Measurements from ENCODE around the gene UCP1.

Gene UCP1

DNA sequence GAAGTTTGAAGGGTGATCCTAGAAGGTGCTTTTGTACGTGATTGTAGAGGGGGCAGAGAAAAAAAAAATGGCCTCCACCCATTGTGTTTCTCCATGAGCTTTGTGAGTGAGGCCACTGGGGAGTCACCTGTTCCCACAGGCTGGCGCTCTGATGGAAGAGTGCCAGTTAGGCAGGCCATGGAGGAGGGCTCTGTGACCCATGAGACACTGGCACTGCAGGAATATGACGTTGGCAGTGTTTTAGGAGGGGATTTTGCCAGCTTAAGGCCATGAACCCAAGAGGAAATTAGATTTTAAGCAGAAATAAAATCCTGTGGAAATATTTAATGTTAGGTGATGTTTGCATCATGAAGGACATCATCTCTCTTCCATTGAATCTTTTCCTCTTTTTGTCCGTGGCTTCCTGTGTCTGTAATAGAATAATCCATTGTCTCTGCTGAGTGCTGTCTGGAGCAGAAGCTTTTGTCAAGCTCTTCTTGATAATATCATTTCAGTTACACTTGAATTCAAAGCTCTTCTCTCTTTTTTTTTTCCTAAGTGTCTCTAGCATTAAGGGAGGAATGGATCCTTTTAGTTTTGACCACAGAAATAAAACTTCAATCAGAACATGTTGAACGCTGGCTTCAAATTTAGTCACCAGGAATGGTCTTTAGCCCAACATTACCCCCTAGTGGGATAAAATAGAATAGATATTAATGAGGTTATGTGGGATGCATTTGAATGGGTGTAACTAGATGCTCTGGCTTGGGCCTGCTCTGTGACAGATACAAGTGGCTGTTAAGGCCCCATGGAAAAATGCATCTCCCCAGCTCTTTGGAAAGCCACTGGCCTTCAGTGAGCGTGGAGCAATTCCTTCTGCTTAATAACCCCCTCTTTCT is 41.0 kb upstream of the UCP1 start:
- Histone ChIP-seq H3K4me3 (replicated peaks; ENCODE audit: low read depth, low read length) (no peak overlapping the region), H3K36me3 (ENCODE audit: control insufficient read depth, insufficient read depth, low read length) (no peaks in the 10 kb centered on the region), H3K27me3 (replicated peaks; ENCODE audit: control insufficient read depth, insufficient read depth, low read length) (no peaks in the 10 kb centered on the region)
- TF ChIP-seq, protein P1, sequence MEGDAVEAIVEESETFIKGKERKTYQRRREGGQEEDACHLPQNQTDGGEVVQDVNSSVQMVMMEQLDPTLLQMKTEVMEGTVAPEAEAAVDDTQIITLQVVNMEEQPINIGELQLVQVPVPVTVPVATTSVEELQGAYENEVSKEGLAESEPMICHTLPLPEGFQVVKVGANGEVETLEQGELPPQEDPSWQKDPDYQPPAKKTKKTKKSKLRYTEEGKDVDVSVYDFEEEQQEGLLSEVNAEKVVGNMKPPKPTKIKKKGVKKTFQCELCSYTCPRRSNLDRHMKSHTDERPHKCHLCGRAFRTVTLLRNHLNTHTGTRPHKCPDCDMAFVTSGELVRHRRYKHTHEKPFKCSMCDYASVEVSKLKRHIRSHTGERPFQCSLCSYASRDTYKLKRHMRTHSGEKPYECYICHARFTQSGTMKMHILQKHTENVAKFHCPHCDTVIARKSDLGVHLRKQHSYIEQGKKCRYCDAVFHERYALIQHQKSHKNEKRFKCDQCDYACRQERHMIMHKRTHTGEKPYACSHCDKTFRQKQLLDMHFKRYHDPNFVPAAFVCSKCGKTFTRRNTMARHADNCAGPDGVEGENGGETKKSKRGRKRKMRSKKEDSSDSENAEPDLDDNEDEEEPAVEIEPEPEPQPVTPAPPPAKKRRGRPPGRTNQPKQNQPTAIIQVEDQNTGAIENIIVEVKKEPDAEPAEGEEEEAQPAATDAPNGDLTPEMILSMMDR (IDR thresholded peaks at IDR 0.05; ENCODE audit: insufficient read depth, low read length, poor library complexity, severe bottlenecking): peak; percentile 49
- no peak for DNase-seq (ENCODE audit: extremely low read depth, insufficient read length)

GRCh38 chr4:140607852-140608251 is 39.1 kb upstream of the UCP1 start:
- no peak overlapping the region for H3K4me3 ChIP-seq (replicated peaks; ENCODE audit: low read depth, low read length)
- no peaks in the 10 kb centered on the region for H3K36me3 ChIP-seq (ENCODE audit: control insufficient read depth, insufficient read depth, low read length)
- H3K27me3 ChIP-seq (replicated peaks; ENCODE audit: control insufficient read depth, insufficient read depth, low read length): no peaks in the 10 kb centered on the region
- TF ChIP-seq, protein P1 (IDR thresholded peaks at IDR 0.05; ENCODE audit: insufficient read depth, low read length, poor library complexity, severe bottlenecking): no peak
- DNase-seq (ENCODE audit: extremely low read depth, insufficient read length): no peak

GRCh38 chr4:140604544-140604943 is 35.8 kb upstream of the UCP1 start:
- no peak for DNase-seq (ENCODE audit: extremely low read depth, insufficient read length)

GRCh38 chr4:140603286-140603685 is 34.5 kb upstream of the UCP1 start:
- no peak for DNase-seq (ENCODE audit: extremely low read depth, insufficient read length)
- Histone ChIP-seq H3K4me3 (replicated peaks; ENCODE audit: low read depth, low read length) (no peak overlapping the region), H3K27me3 (replicated peaks; ENCODE audit: control insufficient read depth, insufficient read depth, low read length) (no peaks in the 10 kb centered on the region), H3K36me3 (ENCODE audit: control insufficient read depth, insufficient read depth, low read length) (no peaks in the 10 kb centered on the region)
- TF ChIP-seq, protein P1 (IDR thresholded peaks at IDR 0.05; ENCODE audit: insufficient read depth, low read length, poor library complexity, severe bottlenecking): no peak

More at GRCh38 chr4:140604544-140604943, 35.8 kb upstream of the UCP1 start:
- Histone ChIP-seq H3K27me3 (replicated peaks; ENCODE audit: control insufficient read depth, insufficient read depth, low read length) (no peaks in the 10 kb centered on the region), H3K4me3 (replicated peaks; ENCODE audit: low read depth, low read length) (no peak overlapping the region), H3K36me3 (ENCODE audit: control insufficient read depth, insufficient read depth, low read length) (no peaks in the 10 kb centered on the region)
- TF ChIP-seq, protein P1 (IDR thresholded peaks at IDR 0.05; ENCODE audit: insufficient read depth, low read length, poor library complexity, severe bottlenecking): no peak

GRCh38 chr4:140602714-140603113 is 34.0 kb upstream of the UCP1 start:
- DNase-seq (ENCODE audit: extremely low read depth, insufficient read length): no peak
- Histone ChIP-seq H3K27me3 (replicated peaks; ENCODE audit: control insufficient read depth, insufficient read depth, low read length) (no peaks in the 10 kb centered on the region), H3K36me3 (ENCODE audit: control insufficient read depth, insufficient read depth, low read length) (no peaks in the 10 kb centered on the region), H3K4me3 (replicated peaks; ENCODE audit: low read depth, low read length) (no peak overlapping the region)
- TF ChIP-seq, protein P1 (IDR thresholded peaks at IDR 0.05; ENCODE audit: insufficient read depth, low read length, poor library complexity, severe bottlenecking): no peak

Measured in GM06990 (cell line).